GM23338 (cell line): ENCODE data around the gene AFAP1L1. TPM values are rescaled to one million over a fixed set of nuclear protein-coding genes. Genes with fewer than 3 reads are reported as not detected.

Experiments
- ATAC-seq: fragments of 200-7000 bp; cut with Tn5 transposase; 3 replicates; pipeline ENCODE4 v1.9.1; 2020
- DNase-seq: peaks from one replicate; pipeline ENCODE4 v3.0.0-alpha.2; 2015; ENCODE audit warnings: low spot score
- H2AFZ ChIP-seq: fragments of 200-600 bp; sonication (generic); 2 replicates; pipeline ENCODE4 v1.8.0; 2016; ENCODE audit warnings: antibody characterized with exemption, mild to moderate bottlenecking, moderate library complexity
- H3F3A ChIP-seq: fragments of 200-600 bp; sonication (generic); replicated peaks from 2 replicates; pipeline ENCODE4 v1.8.0; 2017; ENCODE audit warnings: antibody characterized with exemption, mixed run types, low read depth
- H3K27ac ChIP-seq: fragments of 200-600 bp; sonication (generic); 2 replicates; pipeline ENCODE4 v1.6.1; 2016; ENCODE audit warnings: low read depth
- H3K27me3 ChIP-seq: fragments of 200-600 bp; sonication (generic); 2 replicates; pipeline ENCODE4 v1.8.0; 2016; ENCODE audit warnings: mild to moderate bottlenecking, mixed run types, moderate library complexity; ENCODE audit not compliant: insufficient read depth
- H3K36me3 ChIP-seq: fragments of 200-600 bp; sonication (generic); 2 replicates; pipeline ENCODE4 v1.8.0; 2016; ENCODE audit warnings: mild to moderate bottlenecking; ENCODE audit not compliant: insufficient read depth
- H3K4me1 ChIP-seq: fragments of 200-600 bp; sonication (generic); 2 replicates; pipeline ENCODE4 v1.8.0; 2016; ENCODE audit warnings: mild to moderate bottlenecking, moderate library complexity; ENCODE audit not compliant: insufficient read depth
- H3K4me2 ChIP-seq: fragments of 200-600 bp; sonication (generic); 2 replicates; pipeline ENCODE4 v1.7.1; 2017; ENCODE audit warnings: mixed run types
- H3K4me3 ChIP-seq: fragments of 200-600 bp; sonication (generic); 2 replicates; pipeline ENCODE4 v1.6.1; 2016; ENCODE audit warnings: mixed run types
- H3K79me2 ChIP-seq: fragments of 200-600 bp; sonication (generic); replicated peaks from 2 replicates; pipeline ENCODE4 v1.8.0; 2017; ENCODE audit warnings: mild to moderate bottlenecking; ENCODE audit not compliant: insufficient read depth
- H3K9me2 ChIP-seq: fragments of 200-600 bp; sonication (generic); 2 replicates; pipeline ENCODE4 v1.8.0; 2017; ENCODE audit not compliant: insufficient read depth
- H4K20me1 ChIP-seq: fragments of 200-600 bp; sonication (generic); replicated peaks from 2 replicates; pipeline ENCODE4 v1.8.0; 2017; ENCODE audit warnings: mild to moderate bottlenecking; ENCODE audit not compliant: insufficient read depth
- H3K27ac Mint-ChIP-seq: 2 replicates; pipeline ENCODE4 v1.8.0; 2020; ENCODE audit warnings: inconsistent platforms, mild to moderate bottlenecking, moderate library complexity, mixed read lengths
- H3K27me3 Mint-ChIP-seq: 3 replicates; pipeline ENCODE4 v1.8.0; 2022; ENCODE audit warnings: low read depth, mild to moderate bottlenecking, moderate library complexity, mixed read lengths, inconsistent platforms; ENCODE audit not compliant: insufficient read depth, poor library complexity
- H3K36me3 Mint-ChIP-seq: 3 replicates; pipeline ENCODE4 v1.8.0; 2021; ENCODE audit warnings: low read depth, mild to moderate bottlenecking, inconsistent platforms, moderate library complexity, mixed read lengths
- H3K4me1 Mint-ChIP-seq: 3 replicates; pipeline ENCODE4 v1.8.0; 2020; ENCODE audit warnings: mild to moderate bottlenecking, inconsistent platforms, mixed read lengths
- H3K4me3 Mint-ChIP-seq: 3 replicates; pipeline ENCODE4 v1.8.0; 2021; ENCODE audit warnings: moderate library complexity, mild to moderate bottlenecking, inconsistent platforms, mixed read lengths
- H3K9me3 Mint-ChIP-seq: 3 replicates; pipeline ENCODE4 v1.8.0; 2020; ENCODE audit warnings: moderate library complexity, mild to moderate bottlenecking, inconsistent platforms, mixed read lengths
- CREB1 ChIP-seq: fragments of 250-450 bp; sonication (Bioruptor Pico); IDR thresholded peaks from 2 replicates; pipeline ENCODE4 v1.5.0; 2020; ENCODE audit warnings: low read depth, mild to moderate bottlenecking, moderate library complexity
- EZH2phosphoT487 ChIP-seq: fragments of 200-600 bp; sonication (generic); IDR thresholded peaks from one replicate; pipeline ENCODE4 v1.8.1; 2018; ENCODE audit warnings: antibody characterized with exemption; ENCODE audit not compliant: unreplicated experiment
- JUNB ChIP-seq: IDR thresholded peaks from one replicate; pipeline ENCODE4 v1.6.1; 2016; ENCODE audit warnings: antibody characterized with exemption; ENCODE audit not compliant: unreplicated experiment
- STAT1 ChIP-seq: IDR thresholded peaks from one replicate; pipeline ENCODE4 v1.6.1; 2016; ENCODE audit warnings: antibody characterized with exemption; ENCODE audit not compliant: unreplicated experiment
- ZNF331 ChIP-seq: fragments of 250-450 bp; sonication (Bioruptor Pico); IDR thresholded peaks from 2 replicates; pipeline ENCODE4 v1.5.0; 2020; ENCODE audit warnings: low read depth, mild to moderate bottlenecking, moderate library complexity
- polyA plus RNA-seq: library from polyadenylated mRNA; unstranded; fragments of >200 nt; fragmentation: Nextera tagmentation; extraction: Ambion mirVana; gene quantifications from 2 replicates; pipeline ENCODE4 v1.2.1, GENCODE V29; 2016
- total RNA-seq: library from RNA; depleted of rRNA; stranded (reverse); fragments of >200 nt; shearing (Covaris generic); gene quantifications from 2 replicates; pipeline ENCODE4 v1.2.3, GENCODE V29; 2014
- TF ChIP-seq, protein P1 (sequence below): IDR thresholded peaks from one replicate; pipeline ENCODE4 v1.6.1; 2018; ENCODE audit warnings: antibody characterized with exemption; ENCODE audit not compliant: unreplicated experiment
- TF ChIP-seq, protein P2 (sequence below): fragments of 250-450 bp; sonication (Bioruptor Pico); IDR thresholded peaks from 2 replicates; pipeline ENCODE4 v1.5.0; 2020; ENCODE audit warnings: mild to moderate bottlenecking, moderate library complexity

Gene AFAP1L1
- total and polyA plus RNA-seq, 2 experiments from 2014 or later: 3.2 to 5.7 TPM

DNA sequence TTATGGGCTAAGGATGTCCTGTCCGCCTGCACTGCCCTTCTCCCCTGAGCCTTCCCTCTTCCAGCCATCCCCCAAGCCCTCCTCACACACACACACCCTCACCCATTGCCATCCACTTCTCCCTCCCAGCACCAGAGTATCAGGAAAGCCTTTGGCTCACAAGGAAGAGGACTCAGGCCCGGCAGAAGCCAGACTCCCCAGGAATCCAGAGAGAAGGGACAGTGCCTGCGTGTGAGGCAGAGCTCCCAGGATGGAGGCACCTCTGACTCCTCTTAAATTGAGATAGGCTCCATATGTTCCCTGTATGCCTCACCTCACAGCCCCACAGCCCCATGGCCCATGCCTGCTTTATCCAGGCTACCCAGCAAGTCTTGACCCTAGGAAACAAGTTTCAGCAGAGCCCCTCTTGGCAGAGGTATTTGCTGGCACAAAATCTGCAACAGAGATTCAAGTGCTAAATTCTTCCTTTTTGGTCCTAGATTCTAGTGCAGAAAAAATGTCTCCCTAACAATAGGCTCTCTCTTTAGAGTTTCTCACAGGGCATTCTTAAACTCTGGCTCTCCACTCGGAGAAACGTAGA lies 106.7 kb downstream of the AFAP1L1 start:
- H3K36me3 ChIP-seq: no peaks in the 10 kb centered on the region
- no peaks in the 10 kb centered on the region for H3K4me1 ChIP-seq
- H3K27me3 ChIP-seq: no peaks in the 10 kb centered on the region
- no peaks in the 10 kb centered on the region; the same call in 2 of the 3 replicates for H3K36me3 Mint-ChIP-seq
- H2AFZ ChIP-seq: 0 out of 2 replicates have a peak overlapping the region, but pooled peaks have one; percentile 5
- no peak overlapping the region for H3K27ac ChIP-seq
- H3K4me2 ChIP-seq: no peak overlapping the region
- ATAC-seq (no peak), DNase-seq (no peak)
- peaks cover 4% of the 10 kb centered on the region for H3K27me3 Mint-ChIP-seq
- H3K27ac Mint-ChIP-seq: no peak overlapping the region
- H4K20me1 ChIP-seq: no peaks in the 10 kb centered on the region; the same call in 1 of the 2 replicates
- no peaks in the 10 kb centered on the region for H3K9me3 Mint-ChIP-seq
- no peak overlapping the region for H3K4me3 ChIP-seq
- TF ChIP-seq, protein P1, sequence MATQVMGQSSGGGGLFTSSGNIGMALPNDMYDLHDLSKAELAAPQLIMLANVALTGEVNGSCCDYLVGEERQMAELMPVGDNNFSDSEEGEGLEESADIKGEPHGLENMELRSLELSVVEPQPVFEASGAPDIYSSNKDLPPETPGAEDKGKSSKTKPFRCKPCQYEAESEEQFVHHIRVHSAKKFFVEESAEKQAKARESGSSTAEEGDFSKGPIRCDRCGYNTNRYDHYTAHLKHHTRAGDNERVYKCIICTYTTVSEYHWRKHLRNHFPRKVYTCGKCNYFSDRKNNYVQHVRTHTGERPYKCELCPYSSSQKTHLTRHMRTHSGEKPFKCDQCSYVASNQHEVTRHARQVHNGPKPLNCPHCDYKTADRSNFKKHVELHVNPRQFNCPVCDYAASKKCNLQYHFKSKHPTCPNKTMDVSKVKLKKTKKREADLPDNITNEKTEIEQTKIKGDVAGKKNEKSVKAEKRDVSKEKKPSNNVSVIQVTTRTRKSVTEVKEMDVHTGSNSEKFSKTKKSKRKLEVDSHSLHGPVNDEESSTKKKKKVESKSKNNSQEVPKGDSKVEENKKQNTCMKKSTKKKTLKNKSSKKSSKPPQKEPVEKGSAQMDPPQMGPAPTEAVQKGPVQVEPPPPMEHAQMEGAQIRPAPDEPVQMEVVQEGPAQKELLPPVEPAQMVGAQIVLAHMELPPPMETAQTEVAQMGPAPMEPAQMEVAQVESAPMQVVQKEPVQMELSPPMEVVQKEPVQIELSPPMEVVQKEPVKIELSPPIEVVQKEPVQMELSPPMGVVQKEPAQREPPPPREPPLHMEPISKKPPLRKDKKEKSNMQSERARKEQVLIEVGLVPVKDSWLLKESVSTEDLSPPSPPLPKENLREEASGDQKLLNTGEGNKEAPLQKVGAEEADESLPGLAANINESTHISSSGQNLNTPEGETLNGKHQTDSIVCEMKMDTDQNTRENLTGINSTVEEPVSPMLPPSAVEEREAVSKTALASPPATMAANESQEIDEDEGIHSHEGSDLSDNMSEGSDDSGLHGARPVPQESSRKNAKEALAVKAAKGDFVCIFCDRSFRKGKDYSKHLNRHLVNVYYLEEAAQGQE: no peak
- TF ChIP-seq STAT1 (no peak), ZNF331 (no peak), EZH2phosphoT487 (no peak), CREB1 (no peak), JUNB (no peak)
- TF ChIP-seq, protein P2, sequence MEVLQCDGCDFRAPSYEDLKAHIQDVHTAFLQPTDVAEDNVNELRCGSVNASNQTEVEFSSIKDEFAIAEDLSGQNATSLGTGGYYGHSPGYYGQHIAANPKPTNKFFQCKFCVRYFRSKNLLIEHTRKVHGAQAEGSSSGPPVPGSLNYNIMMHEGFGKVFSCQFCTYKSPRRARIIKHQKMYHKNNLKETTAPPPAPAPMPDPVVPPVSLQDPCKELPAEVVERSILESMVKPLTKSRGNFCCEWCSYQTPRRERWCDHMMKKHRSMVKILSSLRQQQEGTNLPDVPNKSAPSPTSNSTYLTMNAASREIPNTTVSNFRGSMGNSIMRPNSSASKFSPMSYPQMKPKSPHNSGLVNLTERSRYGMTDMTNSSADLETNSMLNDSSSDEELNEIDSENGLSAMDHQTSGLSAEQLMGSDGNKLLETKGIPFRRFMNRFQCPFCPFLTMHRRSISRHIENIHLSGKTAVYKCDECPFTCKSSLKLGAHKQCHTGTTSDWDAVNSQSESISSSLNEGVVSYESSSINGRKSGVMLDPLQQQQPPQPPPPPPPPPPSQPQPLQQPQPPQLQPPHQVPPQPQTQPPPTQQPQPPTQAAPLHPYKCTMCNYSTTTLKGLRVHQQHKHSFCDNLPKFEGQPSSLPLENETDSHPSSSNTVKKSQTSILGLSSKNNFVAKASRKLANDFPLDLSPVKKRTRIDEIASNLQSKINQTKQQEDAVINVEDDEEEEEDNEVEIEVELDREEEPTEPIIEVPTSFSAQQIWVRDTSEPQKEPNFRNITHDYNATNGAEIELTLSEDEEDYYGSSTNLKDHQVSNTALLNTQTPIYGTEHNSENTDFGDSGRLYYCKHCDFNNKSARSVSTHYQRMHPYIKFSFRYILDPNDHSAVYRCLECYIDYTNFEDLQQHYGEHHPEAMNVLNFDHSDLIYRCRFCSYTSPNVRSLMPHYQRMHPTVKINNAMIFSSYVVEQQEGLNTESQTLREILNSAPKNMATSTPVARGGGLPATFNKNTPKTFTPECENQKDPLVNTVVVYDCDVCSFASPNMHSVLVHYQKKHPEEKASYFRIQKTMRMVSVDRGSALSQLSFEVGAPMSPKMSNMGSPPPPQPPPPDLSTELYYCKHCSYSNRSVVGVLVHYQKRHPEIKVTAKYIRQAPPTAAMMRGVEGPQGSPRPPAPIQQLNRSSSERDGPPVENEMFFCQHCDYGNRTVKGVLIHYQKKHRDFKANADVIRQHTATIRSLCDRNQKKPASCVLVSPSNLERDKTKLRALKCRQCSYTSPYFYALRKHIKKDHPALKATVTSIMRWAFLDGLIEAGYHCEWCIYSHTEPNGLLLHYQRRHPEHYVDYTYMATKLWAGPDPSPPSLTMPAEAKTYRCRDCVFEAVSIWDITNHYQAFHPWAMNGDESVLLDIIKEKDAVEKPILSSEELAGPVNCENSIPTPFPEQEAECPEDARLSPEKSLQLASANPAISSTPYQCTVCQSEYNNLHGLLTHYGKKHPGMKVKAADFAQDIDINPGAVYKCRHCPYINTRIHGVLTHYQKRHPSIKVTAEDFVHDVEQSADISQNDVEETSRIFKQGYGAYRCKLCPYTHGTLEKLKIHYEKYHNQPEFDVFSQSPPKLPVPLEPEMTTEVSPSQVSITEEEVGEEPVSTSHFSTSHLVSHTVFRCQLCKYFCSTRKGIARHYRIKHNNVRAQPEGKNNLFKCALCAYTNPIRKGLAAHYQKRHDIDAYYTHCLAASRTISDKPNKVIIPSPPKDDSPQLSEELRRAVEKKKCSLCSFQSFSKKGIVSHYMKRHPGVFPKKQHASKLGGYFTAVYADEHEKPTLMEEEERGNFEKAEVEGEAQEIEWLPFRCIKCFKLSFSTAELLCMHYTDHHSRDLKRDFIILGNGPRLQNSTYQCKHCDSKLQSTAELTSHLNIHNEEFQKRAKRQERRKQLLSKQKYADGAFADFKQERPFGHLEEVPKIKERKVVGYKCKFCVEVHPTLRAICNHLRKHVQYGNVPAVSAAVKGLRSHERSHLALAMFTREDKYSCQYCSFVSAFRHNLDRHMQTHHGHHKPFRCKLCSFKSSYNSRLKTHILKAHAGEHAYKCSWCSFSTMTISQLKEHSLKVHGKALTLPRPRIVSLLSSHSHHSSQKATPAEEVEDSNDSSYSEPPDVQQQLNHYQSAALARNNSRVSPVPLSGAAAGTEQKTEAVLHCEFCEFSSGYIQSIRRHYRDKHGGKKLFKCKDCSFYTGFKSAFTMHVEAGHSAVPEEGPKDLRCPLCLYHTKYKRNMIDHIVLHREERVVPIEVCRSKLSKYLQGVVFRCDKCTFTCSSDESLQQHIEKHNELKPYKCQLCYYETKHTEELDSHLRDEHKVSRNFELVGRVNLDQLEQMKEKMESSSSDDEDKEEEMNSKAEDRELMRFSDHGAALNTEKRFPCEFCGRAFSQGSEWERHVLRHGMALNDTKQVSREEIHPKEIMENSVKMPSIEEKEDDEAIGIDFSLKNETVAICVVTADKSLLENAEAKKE (CRISPR knock-in tag): no peak
- no peaks in the 10 kb centered on the region for H3F3A ChIP-seq
- no peaks in the 10 kb centered on the region for H3K79me2 ChIP-seq
- H3K4me1 Mint-ChIP-seq: peaks cover 19% of the 10 kb centered on the region
- H3K9me2 ChIP-seq: no peaks in the 10 kb centered on the region
- no peak overlapping the region; the same call in 2 of the 3 replicates for H3K4me3 Mint-ChIP-seq
